ENCODE results near the gene ABCB9.

ABCB9 gene

GRCh38 chr12:122966743-122967550, 684 bp upstream of the ABCB9 start:
- in situ Hi-C loops (cut with HindIII; ENCODE audit: low sequenced_read_pairs) = no loop called here

GRCh38 chr12:122965321-122965751, 927 bp downstream of the ABCB9 start:
- in situ Hi-C loops (cut with HindIII; ENCODE audit: low sequenced_read_pairs) = no loop called here

GRCh38 chr12:122964439-122965257, 1.6 kb downstream of the ABCB9 start:
- in situ Hi-C loops (cut with HindIII; ENCODE audit: low sequenced_read_pairs) = no loop called here

- in situ Hi-C loops (cut with HindIII; ENCODE audit: low sequenced_read_pairs) = no loop called here
Observed at GRCh38 chr12:122963941-122964265, 2.4 kb downstream of the ABCB9 start.

GRCh38 chr12:122961531-122962329, 4.5 kb downstream of the ABCB9 start:
- in situ Hi-C loops (cut with HindIII; ENCODE audit: low sequenced_read_pairs) = no loop called here

- in situ Hi-C loops (cut with HindIII; ENCODE audit: low sequenced_read_pairs) = no loop called here
Observed at GRCh38 chr12:122960193-122960569, 6.1 kb downstream of the ABCB9 start.

GRCh38 chr12:122959566-122960192, 6.6 kb downstream of the ABCB9 start:
- in situ Hi-C loops (cut with HindIII; ENCODE audit: low sequenced_read_pairs) = no loop called here

GRCh38 chr12:122958198-122958888, 7.9 kb downstream of the ABCB9 start:
- in situ Hi-C loops (cut with HindIII; ENCODE audit: low sequenced_read_pairs) = no loop called here

- in situ Hi-C loops (cut with HindIII; ENCODE audit: low sequenced_read_pairs) = no loop called here
Observed at GRCh38 chr12:122956035-122956434, 10.2 kb downstream of the ABCB9 start.

- in situ Hi-C loops (cut with HindIII; ENCODE audit: low sequenced_read_pairs) = no loop called here
Observed at GRCh38 chr12:122955156-122955555, 11.1 kb downstream of the ABCB9 start.

GRCh38 chr12:122951979-122952892, 14.0 kb downstream of the ABCB9 start:
- in situ Hi-C loops (cut with HindIII; ENCODE audit: low sequenced_read_pairs) = no loop called here

- in situ Hi-C loops (cut with HindIII; ENCODE audit: low sequenced_read_pairs) = no loop called here
Observed at GRCh38 chr12:122951406-122951805, 14.9 kb downstream of the ABCB9 start.

- in situ Hi-C loops (cut with HindIII; ENCODE audit: low sequenced_read_pairs) = loop anchor here (5.0 kb wide), 1 partner anchor 68 kb away; no protein-coding TSS in a partner anchor
Observed at GRCh38 chr12:122949816-122950675, 16.2 kb downstream of the ABCB9 start.

- in situ Hi-C loops (cut with HindIII; ENCODE audit: low sequenced_read_pairs) = loop anchor here (5.0 kb wide), 1 partner anchor 67 kb away; no protein-coding TSS in a partner anchor
Observed at GRCh38 chr12:122949405-122949804, 16.9 kb downstream of the ABCB9 start.

GRCh38 chr12:122948605-122949004, 17.7 kb downstream of the ABCB9 start:
- in situ Hi-C loops (cut with HindIII; ENCODE audit: low sequenced_read_pairs) = loop anchor here (5.0 kb wide), 1 partner anchor 66 kb away; no protein-coding TSS in a partner anchor

GRCh38 chr12:122947352-122947792, 18.9 kb downstream of the ABCB9 start:
- in situ Hi-C loops (cut with HindIII; ENCODE audit: low sequenced_read_pairs) = loop anchor here (5.0 kb wide), 1 partner anchor 65 kb away; no protein-coding TSS in a partner anchor

GRCh38 chr12:122946690-122947341, 19.4 kb downstream of the ABCB9 start:
- in situ Hi-C loops (cut with HindIII; ENCODE audit: low sequenced_read_pairs) = loop anchor here (5.0 kb wide), 1 partner anchor 65 kb away; no protein-coding TSS in a partner anchor
